ENCODE data around the gene CYRIA.

Gene CYRIA

GRCh38 chr2:16677875-16678274, 12.2 kb upstream of the CYRIA start:
- Histone ChIP-seq H3F3A (ENCODE audit: insufficient read depth) (no peaks in the 10 kb centered on the region), H3K27me3 (ENCODE audit: low read length) (no peaks in the 10 kb centered on the region), H2AFZ (ENCODE audit: low read depth, low read length, severe bottlenecking) (no peak overlapping the region), H3K9me3 (ENCODE audit: insufficient read depth, low read length) (no peaks in the 10 kb centered on the region), H3K9ac (ENCODE audit: low read length) (no peak overlapping the region), H3K79me2 (ENCODE audit: insufficient read depth, low read length) (no peaks in the 10 kb centered on the region), H4K20me1 (ENCODE audit: low read depth, low read length) (no peaks in the 10 kb centered on the region), H3K27ac (ENCODE audit: low read depth, low read length) (no peak overlapping the region), H3K36me3 (ENCODE audit: low read length) (0 out of 2 replicates have a peak, but pooled peaks cover 3% of the 10 kb centered on the region), H3K4me2 (ENCODE audit: low read depth, low read length, poor library complexity, severe bottlenecking) (no peak overlapping the region), H3K4me3 (ENCODE audit: insufficient read depth, low read length, poor library complexity, severe bottlenecking) (no peak overlapping the region), H3K9me2 (replicated peaks; ENCODE audit: insufficient read depth, low read length) (no peaks in the 10 kb centered on the region)
- no peak for TF ChIP-seq CTCF (IDR thresholded peaks at IDR 0.05; ENCODE audit: insufficient read depth, low read length, poor library complexity, severe bottlenecking)
- TF ChIP-seq EZH2phosphoT487 (conservative IDR thresholded peaks at IDR 0.05; ENCODE audit: low read length), result no peak

- Histone ChIP-seq H4K20me1 (ENCODE audit: low read depth, low read length) (no peaks in the 10 kb centered on the region), H3K79me2 (ENCODE audit: insufficient read depth, low read length) (no peaks in the 10 kb centered on the region), H3K27ac (ENCODE audit: low read depth, low read length) (no peak overlapping the region), H3K9ac (ENCODE audit: low read length) (no peak overlapping the region), H3K27me3 (ENCODE audit: low read length) (no peaks in the 10 kb centered on the region), H3K4me2 (ENCODE audit: low read depth, low read length, poor library complexity, severe bottlenecking) (no peak overlapping the region), H3K9me2 (replicated peaks; ENCODE audit: insufficient read depth, low read length) (no peaks in the 10 kb centered on the region), H2AFZ (ENCODE audit: low read depth, low read length, severe bottlenecking) (no peak overlapping the region), H3F3A (ENCODE audit: insufficient read depth) (no peaks in the 10 kb centered on the region), H3K4me3 (ENCODE audit: insufficient read depth, low read length, poor library complexity, severe bottlenecking) (no peak overlapping the region), H3K36me3 (ENCODE audit: low read length) (0 out of 2 replicates have a peak, but pooled peaks cover 3% of the 10 kb centered on the region), H3K9me3 (ENCODE audit: insufficient read depth, low read length) (no peaks in the 10 kb centered on the region)
- no peak for TF ChIP-seq CTCF (IDR thresholded peaks at IDR 0.05; ENCODE audit: insufficient read depth, low read length, poor library complexity, severe bottlenecking)
- no peak for TF ChIP-seq EZH2phosphoT487 (conservative IDR thresholded peaks at IDR 0.05; ENCODE audit: low read length)
These were observed 10.1 kb upstream of the CYRIA start for GRCh38 chr2:16675781-16676180.

- TF ChIP-seq CTCF (IDR thresholded peaks at IDR 0.05; ENCODE audit: insufficient read depth, low read length, poor library complexity, severe bottlenecking) (no peak), EZH2phosphoT487 (conservative IDR thresholded peaks at IDR 0.05; ENCODE audit: low read length) (no peak)
- H3K9ac ChIP-seq (ENCODE audit: low read length), result no peak overlapping the region
- H3K4me3 ChIP-seq (ENCODE audit: insufficient read depth, low read length, poor library complexity, severe bottlenecking), result no peak overlapping the region
- H2AFZ ChIP-seq (ENCODE audit: low read depth, low read length, severe bottlenecking), result no peak overlapping the region
- H3K9me3 ChIP-seq (ENCODE audit: insufficient read depth, low read length), result no peaks in the 10 kb centered on the region
- H3K27ac ChIP-seq (ENCODE audit: low read depth, low read length), result no peak overlapping the region
- H3F3A ChIP-seq (ENCODE audit: insufficient read depth), result no peaks in the 10 kb centered on the region
- H3K79me2 ChIP-seq (ENCODE audit: insufficient read depth, low read length), result no peaks in the 10 kb centered on the region
- H3K27me3 ChIP-seq (ENCODE audit: low read length), result no peaks in the 10 kb centered on the region
- no peaks in the 10 kb centered on the region for H3K9me2 ChIP-seq (replicated peaks; ENCODE audit: insufficient read depth, low read length)
- 0 out of 2 replicates have a peak, but pooled peaks cover 3% of the 10 kb centered on the region for H3K36me3 ChIP-seq (ENCODE audit: low read length)
- H4K20me1 ChIP-seq (ENCODE audit: low read depth, low read length), result no peaks in the 10 kb centered on the region
- H3K4me2 ChIP-seq (ENCODE audit: low read depth, low read length, poor library complexity, severe bottlenecking), result no peak overlapping the region
These were observed 8.5 kb upstream of the CYRIA start for GRCh38 chr2:16674154-16674553.
